Neural cell (in vitro differentiated cells): ENCODE data around the gene COL24A1. TPM values are rescaled to one million over a fixed set of nuclear protein-coding genes. Genes with fewer than 3 reads are reported as not detected.
A peak's percentile ranks its signal among the peaks of the same experiment; 100 is the strongest.

Source experiments
- H2AFZ ChIP-seq: fragments of 200-600, 300-800 bp; sonication (generic), shearing (Covaris generic); 2 replicates; pipeline ENCODE4 v1.6.0; 2014; ENCODE audit warnings: low read depth, mild to moderate bottlenecking, antibody characterized with exemption, low read length, moderate library complexity
- H3F3A ChIP-seq: fragments of 200-600 bp; shearing (Covaris generic); 2 replicates; pipeline ENCODE4 v1.6.1; 2016; ENCODE audit warnings: mild to moderate bottlenecking, moderate library complexity, mixed read lengths, antibody characterized with exemption, low read length; ENCODE audit not compliant: insufficient read depth, poor library complexity, severe bottlenecking
- H3K27ac ChIP-seq: fragments of 200-600, 300-800 bp; sonication (generic), shearing (Covaris generic); 2 replicates; pipeline ENCODE4 v1.5.1; 2014; ENCODE audit warnings: mild to moderate bottlenecking, low read length, moderate library complexity
- H3K27me3 ChIP-seq: fragments of 300-800, 200-600 bp; sonication (generic), shearing (Covaris generic); 2 replicates; pipeline ENCODE4 v1.6.0; 2014; ENCODE audit warnings: mild to moderate bottlenecking, low read depth, low read length, moderate library complexity; ENCODE audit not compliant: insufficient read depth
- H3K36me3 ChIP-seq: fragments of 300-800, 200-600 bp; sonication (generic), shearing (Covaris generic); 2 replicates; pipeline ENCODE4 v1.5.1; 2014; ENCODE audit warnings: mild to moderate bottlenecking, antibody characterized with exemption, low read length, moderate library complexity; ENCODE audit not compliant: insufficient read depth
- H3K4me2 ChIP-seq: fragments of 300-800, 200-600 bp; sonication (generic), shearing (Covaris generic); 2 replicates; pipeline ENCODE4 v1.6.0; 2014; ENCODE audit warnings: mild to moderate bottlenecking, low read length
- H3K4me3 ChIP-seq: fragments of 300-800, 200-600 bp; sonication (generic), shearing (Covaris generic); 2 replicates; pipeline ENCODE4 v1.5.1; 2014; ENCODE audit warnings: mild to moderate bottlenecking, low read length, moderate library complexity
- H3K79me2 ChIP-seq: fragments of 200-600 bp; shearing (Covaris generic); replicated peaks from 2 replicates; pipeline ENCODE4 v1.6.0; 2014; ENCODE audit warnings: mild to moderate bottlenecking, low read length, moderate library complexity; ENCODE audit not compliant: insufficient read depth
- H3K9ac ChIP-seq: fragments of 300-800, 200-600 bp; sonication (generic), shearing (Covaris generic); 2 replicates; pipeline ENCODE4 v1.6.1; 2016; ENCODE audit warnings: mild to moderate bottlenecking, low read length, mixed read lengths
- H3K9me2 ChIP-seq: fragments of 200-600 bp; shearing (Covaris generic); 2 replicates; pipeline ENCODE4 v1.6.1; 2016; ENCODE audit warnings: mild to moderate bottlenecking, low read length, mixed read lengths; ENCODE audit not compliant: insufficient read depth
- H3K9me3 ChIP-seq: fragments of 200-600, 300-800 bp; sonication (generic), shearing (Covaris generic); 2 replicates; pipeline ENCODE4 v1.6.1; 2016; ENCODE audit warnings: mild to moderate bottlenecking, mixed run types, low read length, moderate library complexity, mixed read lengths
- H4K20me1 ChIP-seq: fragments of 200-600 bp; shearing (Covaris generic); 2 replicates; pipeline ENCODE4 v1.6.1; 2016; ENCODE audit warnings: mild to moderate bottlenecking, mixed run types; ENCODE audit not compliant: insufficient read depth
- EP300 ChIP-seq: fragments of 450-650 bp; conservative IDR thresholded peaks from 2 replicates; pipeline ENCODE4 v1.6.1; 2014; ENCODE audit warnings: antibody characterized with exemption, mild to moderate bottlenecking, moderate library complexity; ENCODE audit not compliant: poor library complexity, severe bottlenecking
- EZH2 ChIP-seq: fragments of 200-600, 300-800 bp; shearing (Covaris generic), sonication (generic); IDR thresholded peaks from 2 replicates; pipeline ENCODE4 v1.6.1; 2014; ENCODE audit warnings: antibody characterized with exemption, low read length, borderline replicate concordance, mild to moderate bottlenecking; ENCODE audit not compliant: insufficient read depth, poor library complexity, severe bottlenecking
- MXI1 ChIP-seq: fragments of 450-650 bp; conservative IDR thresholded peaks from 2 replicates; pipeline ENCODE4 v1.6.1; 2014; ENCODE audit warnings: antibody characterized with exemption, mild to moderate bottlenecking; ENCODE audit not compliant: poor library complexity, severe bottlenecking
- POLR2AphosphoS5 ChIP-seq: IDR thresholded peaks from 2 replicates; pipeline ENCODE4 v1.6.1; 2012
- RAD21 ChIP-seq: fragments of 450-650 bp; conservative IDR thresholded peaks from 2 replicates; pipeline ENCODE4 v1.6.1; 2014; ENCODE audit warnings: antibody characterized with exemption, mild to moderate bottlenecking, moderate library complexity
- REST ChIP-seq: IDR thresholded peaks from 2 replicates; pipeline ENCODE4 v1.6.1; 2012; ENCODE audit warnings: borderline replicate concordance
- SMC3 ChIP-seq: fragments of 450-650 bp; conservative IDR thresholded peaks from 2 replicates; pipeline ENCODE4 v1.6.1; 2014; ENCODE audit warnings: antibody characterized with exemption, mild to moderate bottlenecking, moderate library complexity; ENCODE audit not compliant: poor library complexity
- TAF1 ChIP-seq: IDR thresholded peaks from 2 replicates; pipeline ENCODE4 v1.6.1; 2012; ENCODE audit warnings: low read depth
- polyA plus RNA-seq: library from polyadenylated mRNA; depleted of rRNA; stranded (reverse); fragments of >200 nt; gene quantifications from 2 replicates; pipeline ENCODE4 v1.2.3, GENCODE V29; 2014
- TF ChIP-seq, protein P1 (sequence below): fragments of 450-650 bp; IDR thresholded peaks from 2 replicates; pipeline ENCODE4 v1.5.1; 2014; ENCODE audit warnings: antibody characterized with exemption, mild to moderate bottlenecking, moderate library complexity; ENCODE audit not compliant: poor library complexity, severe bottlenecking

Gene COL24A1
- polyA plus RNA-seq, 1 donor from 2014 or later, result 0.19 TPM

- peak overlapping the region; percentile 98 for H2AFZ ChIP-seq
- H3K4me3 ChIP-seq, result peak overlapping the region; percentile 84
- H3K27me3 ChIP-seq, result no peaks in the 10 kb centered on the region
- TF ChIP-seq REST (no peak), EP300 (no peak), MXI1 (no peak), RAD21 (no peak), POLR2AphosphoS5 (no peak), EZH2 (no peak), SMC3 (no peak), TAF1 (no peak)
- TF ChIP-seq, protein P1, sequence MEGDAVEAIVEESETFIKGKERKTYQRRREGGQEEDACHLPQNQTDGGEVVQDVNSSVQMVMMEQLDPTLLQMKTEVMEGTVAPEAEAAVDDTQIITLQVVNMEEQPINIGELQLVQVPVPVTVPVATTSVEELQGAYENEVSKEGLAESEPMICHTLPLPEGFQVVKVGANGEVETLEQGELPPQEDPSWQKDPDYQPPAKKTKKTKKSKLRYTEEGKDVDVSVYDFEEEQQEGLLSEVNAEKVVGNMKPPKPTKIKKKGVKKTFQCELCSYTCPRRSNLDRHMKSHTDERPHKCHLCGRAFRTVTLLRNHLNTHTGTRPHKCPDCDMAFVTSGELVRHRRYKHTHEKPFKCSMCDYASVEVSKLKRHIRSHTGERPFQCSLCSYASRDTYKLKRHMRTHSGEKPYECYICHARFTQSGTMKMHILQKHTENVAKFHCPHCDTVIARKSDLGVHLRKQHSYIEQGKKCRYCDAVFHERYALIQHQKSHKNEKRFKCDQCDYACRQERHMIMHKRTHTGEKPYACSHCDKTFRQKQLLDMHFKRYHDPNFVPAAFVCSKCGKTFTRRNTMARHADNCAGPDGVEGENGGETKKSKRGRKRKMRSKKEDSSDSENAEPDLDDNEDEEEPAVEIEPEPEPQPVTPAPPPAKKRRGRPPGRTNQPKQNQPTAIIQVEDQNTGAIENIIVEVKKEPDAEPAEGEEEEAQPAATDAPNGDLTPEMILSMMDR, result no peak
- peaks cover 7% of the 10 kb centered on the region for H3F3A ChIP-seq
- peak overlapping the region; percentile 91 for H3K27ac ChIP-seq
- H3K36me3 ChIP-seq, result no peaks in the 10 kb centered on the region
- H3K79me2 ChIP-seq, result peaks cover 31% of the 10 kb centered on the region
- no peaks in the 10 kb centered on the region for H3K9me3 ChIP-seq
- peak overlapping the region; percentile 78 for H3K9ac ChIP-seq
- peak overlapping the region; percentile 92 for H3K4me2 ChIP-seq
- no peaks in the 10 kb centered on the region for H4K20me1 ChIP-seq
- no peaks in the 10 kb centered on the region for H3K9me2 ChIP-seq
Measured at GRCh38 chr1:85708829-85709227, 447.7 kb downstream of the COL24A1 start.

DNA sequence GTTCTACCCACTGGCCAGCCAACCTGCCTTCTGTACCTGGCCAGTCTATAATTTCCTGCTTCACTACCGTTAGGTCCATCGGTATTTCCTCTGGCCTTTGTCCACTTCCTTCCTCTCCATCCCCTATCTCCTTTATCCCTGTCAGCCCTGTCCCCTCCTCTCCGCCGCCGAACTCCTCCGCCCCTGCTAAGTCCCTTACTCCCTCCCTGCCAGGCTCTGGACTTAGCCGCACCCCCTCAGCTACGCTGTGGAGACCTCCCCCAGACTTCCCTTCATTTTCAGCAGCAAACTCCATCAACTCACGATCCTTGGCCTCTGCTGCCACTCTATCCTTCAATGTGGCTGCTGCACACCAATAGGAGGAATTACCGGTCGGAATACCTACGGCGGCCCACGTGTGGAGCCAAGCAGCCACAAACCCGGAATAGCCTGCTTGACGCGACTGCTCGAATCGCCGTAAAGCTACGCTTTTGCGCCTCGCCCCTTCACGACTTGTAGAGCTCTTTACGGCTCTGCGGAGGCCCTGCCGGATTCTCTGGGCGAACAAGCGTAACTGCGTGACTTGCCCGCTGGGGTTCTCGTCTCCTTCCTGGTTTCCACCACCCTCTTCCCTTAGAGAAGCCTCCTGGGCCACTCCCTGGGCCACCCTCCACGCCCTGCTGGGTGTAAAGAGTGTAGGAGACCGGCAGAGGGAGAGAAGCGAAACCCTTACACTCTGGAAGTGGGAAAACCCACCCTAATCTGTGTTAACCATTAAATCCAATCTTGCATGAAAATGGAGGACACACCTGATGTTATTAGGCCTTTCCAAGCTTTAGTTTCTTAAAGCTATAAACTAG, 448.4 kb downstream of the COL24A1 start, which contains the start of gene ZNHIT6:
Gene ZNHIT6 (minus strand): TSS at position 444 of the 839 bp plus-strand sequence. CDS start 149 bp downstream, at position 295.
- H3F3A ChIP-seq, result peaks cover 7% of the 10 kb centered on the region
- no peaks in the 10 kb centered on the region for H4K20me1 ChIP-seq
- H2AFZ ChIP-seq, result peak within 1 kb of the TSS; percentile 98
- H3K9me2 ChIP-seq, result no peaks in the 10 kb centered on the region
- H3K36me3 ChIP-seq, result no peaks in the 10 kb centered on the region
- H3K27me3 ChIP-seq, result no peaks in the 10 kb centered on the region
- H3K27ac ChIP-seq, result peak within 1 kb of the TSS; percentile 91
- H3K9me3 ChIP-seq, result no peaks in the 10 kb centered on the region
- H3K4me3 ChIP-seq, result peak within 1 kb of the TSS; percentile 84
- H3K9ac ChIP-seq, result peak within 1 kb of the TSS; percentile 78
- peaks cover 37% of the 10 kb centered on the region for H3K79me2 ChIP-seq
- TF ChIP-seq POLR2AphosphoS5 (peak; percentile 88), SMC3 (peak; percentile 45), RAD21 (peak; percentile 62), EP300 (peak; percentile 40), MXI1 (peak; percentile 98), REST (peak; percentile 82), EZH2 (no peak), TAF1 (peak; percentile 92)
- TF ChIP-seq, protein P1, result peak; percentile 68
- peak within 1 kb of the TSS; percentile 92 for H3K4me2 ChIP-seq
